Astrocyte of the spinal cord (primary cell): ENCODE measurements around the gene MBNL2.
A peak's percentile ranks its signal among the peaks of the same experiment; 100 is the strongest.

Experiments
- DNase-seq: peaks from one replicate; pipeline ENCODE4 v3.0.0; 2011; ENCODE audit warnings: low read depth, low spot score
- H3K4me3 ChIP-seq: 2 replicates; pipeline ENCODE4 v1.5.1; 2011; ENCODE audit warnings: low read depth, mild to moderate bottlenecking, low read length, moderate library complexity
- CTCF ChIP-seq: IDR thresholded peaks from 2 replicates; pipeline ENCODE4 v1.5.1; 2012; ENCODE audit warnings: low read depth, mild to moderate bottlenecking, low read length, inconsistent platforms
- in situ Hi-C: cut with HindIII; loops from 2 replicates; pipeline ENCODE4 v1.10.0; 2017; ENCODE audit warnings: low sequenced_read_pairs

The MBNL2 gene

GRCh38 chr13:97306106-97306505 is 84.0 kb downstream of the MBNL2 start:
- no peak overlapping the region for H3K4me3 ChIP-seq
- in situ Hi-C loops: no loop called here
- DNase-seq: no peak
- no peak for TF ChIP-seq CTCF

- peak; percentile 41 for DNase-seq
- no peak for TF ChIP-seq CTCF
- H3K4me3 ChIP-seq: no peak overlapping the region
- in situ Hi-C loops: no loop called here
These were observed 84.5 kb downstream of the MBNL2 start for GRCh38 chr13:97306645-97307044.

GRCh38 chr13:97307118-97307881 is 85.2 kb downstream of the MBNL2 start:
- DNase-seq: no peak
- H3K4me3 ChIP-seq: no peak overlapping the region
- TF ChIP-seq CTCF: no peak
- in situ Hi-C loops: no loop called here

DNA sequence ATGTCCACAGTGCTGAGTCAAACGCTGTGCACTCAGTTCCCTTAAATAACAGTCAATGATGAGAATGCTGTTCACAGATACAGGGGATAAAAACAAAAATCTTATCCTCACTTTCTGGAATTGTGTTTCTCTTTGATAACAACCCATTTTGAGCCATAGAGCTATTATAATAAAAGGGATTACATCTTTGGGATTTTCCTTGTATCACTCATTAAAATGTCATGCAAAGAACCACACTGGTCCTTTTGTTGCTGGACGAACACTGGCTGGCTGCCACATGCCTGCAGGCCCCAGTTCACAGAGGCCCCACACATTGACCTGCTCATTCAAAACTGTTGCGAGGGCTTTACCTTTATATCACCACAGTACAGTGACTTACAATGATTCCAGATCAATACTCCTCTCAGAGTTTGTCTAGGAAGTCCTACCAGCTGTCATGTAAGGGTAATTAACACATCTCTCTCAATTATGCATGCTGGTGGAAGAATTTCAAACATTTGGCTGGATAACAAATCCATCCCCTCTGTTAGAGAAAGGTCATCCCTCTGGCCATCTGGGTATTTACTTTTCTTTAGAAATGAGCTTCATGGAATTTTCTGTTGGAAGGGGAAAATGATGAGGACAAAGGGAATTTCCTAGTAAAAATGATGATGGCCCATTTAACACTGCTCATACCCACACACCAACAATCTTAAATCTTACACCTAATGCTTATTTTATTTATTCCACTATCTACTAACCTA is 85.9 kb downstream of the MBNL2 start:
- peak; percentile 74 for DNase-seq
- no peak overlapping the region for H3K4me3 ChIP-seq
- in situ Hi-C loops: no loop called here
- no peak for TF ChIP-seq CTCF

DNA sequence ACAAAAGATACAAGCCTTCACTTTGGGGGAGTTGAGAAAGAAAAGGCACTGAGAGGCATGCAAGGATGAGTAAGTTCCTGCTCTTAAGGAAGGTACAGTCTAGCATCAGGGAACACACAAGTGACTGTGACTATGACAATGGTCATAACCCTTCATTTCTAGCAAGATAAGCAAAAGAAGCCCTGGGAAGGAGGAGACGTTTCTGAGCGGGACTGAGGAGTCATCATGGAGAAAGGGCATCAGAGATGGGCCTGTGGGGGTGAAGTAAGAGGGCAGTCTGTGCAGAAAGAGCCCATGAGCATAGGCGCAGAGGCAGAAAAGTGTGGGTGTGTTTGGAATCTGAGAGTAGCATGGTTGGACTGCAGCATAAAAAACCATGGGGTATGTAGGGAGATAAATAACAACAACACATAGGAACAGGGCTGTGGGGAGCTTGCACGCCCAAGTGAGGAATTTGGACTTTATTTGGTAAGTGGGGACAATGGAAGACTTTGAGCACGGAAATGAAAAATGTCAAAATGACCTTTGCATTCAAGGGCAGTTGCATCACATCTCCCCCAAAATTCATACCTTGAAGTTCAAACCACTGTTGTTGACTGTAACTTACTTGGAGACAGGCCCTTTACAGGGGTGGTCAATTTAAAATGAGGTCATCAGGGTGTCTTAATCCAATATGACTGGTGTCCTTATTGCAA is 86.7 kb downstream of the MBNL2 start:
- TF ChIP-seq CTCF: no peak
- in situ Hi-C loops: no loop called here
- H3K4me3 ChIP-seq: no peak overlapping the region
- no peak for DNase-seq

DNA sequence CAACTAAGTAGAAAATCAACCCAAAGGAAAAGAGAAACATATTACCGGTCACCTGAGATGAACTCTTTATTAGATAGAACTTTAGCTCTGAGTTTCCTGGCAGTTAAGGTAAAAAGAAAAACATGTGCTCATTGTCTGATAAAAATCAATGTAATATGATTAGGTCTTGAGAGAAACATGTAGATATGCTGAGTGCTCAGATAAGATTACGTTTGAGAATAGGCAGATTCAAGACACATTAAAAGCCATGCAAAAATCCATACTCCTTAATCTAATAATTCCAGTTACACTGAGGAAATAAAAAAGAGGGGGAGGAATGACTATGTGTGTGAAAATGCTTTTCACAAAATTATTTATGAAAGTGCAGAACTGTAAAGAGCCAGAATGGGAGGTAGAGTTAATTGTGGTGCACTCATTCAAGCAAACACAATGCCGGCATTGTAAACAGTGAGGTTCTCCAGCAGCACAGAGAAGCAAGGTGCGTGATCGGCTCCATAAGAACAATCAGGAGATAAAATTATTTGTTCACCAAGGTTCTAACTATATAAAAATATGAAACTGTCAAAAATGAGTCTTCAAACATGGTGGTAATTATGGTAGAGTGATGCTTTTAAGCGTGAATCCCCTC is 88.8 kb downstream of the MBNL2 start:
- DNase-seq: no peak
- in situ Hi-C loops: no loop called here
- H3K4me3 ChIP-seq: no peak overlapping the region
- no peak for TF ChIP-seq CTCF
